Activated CD8-positive, alpha-beta memory T cell treated with anti-CD3 and anti-CD28 coated beads, Interleukin-2, amount 50 U/mL, for 48 hours (primary cell): ENCODE results near the gene GREB1L.

Experiments
- DNase-seq: peaks from one replicate; pipeline ENCODE4 v3.0.0-alpha.2; 2020

GREB1L gene

DNA sequence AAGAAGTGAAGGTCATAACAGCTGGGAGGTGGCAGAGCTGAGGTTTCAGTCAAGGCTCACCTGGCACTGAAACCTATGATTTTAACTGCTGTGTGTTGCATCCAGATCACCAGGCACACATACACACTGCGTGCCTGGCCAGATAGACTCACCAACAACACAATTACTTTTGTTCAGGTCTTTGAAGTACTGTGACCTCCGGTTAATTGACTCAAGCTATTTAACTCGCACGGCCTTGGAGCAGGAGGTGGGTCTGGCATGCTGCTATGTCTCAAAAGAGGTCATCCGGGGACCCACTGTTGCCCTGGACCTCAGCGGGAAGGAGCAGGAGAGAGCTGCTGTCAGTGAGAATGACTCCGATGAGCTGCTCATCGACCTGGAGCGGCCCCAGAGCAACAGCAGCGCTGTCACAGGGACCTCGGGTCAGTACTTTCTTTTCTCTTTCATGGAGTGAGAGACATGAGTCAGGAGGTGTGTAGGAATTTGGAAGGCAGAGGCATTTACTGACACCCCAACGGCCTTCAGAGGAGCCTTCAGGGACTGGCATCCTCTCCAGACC lies 254.3 kb downstream of the GREB1L start:
- DNase-seq: no peak

DNA sequence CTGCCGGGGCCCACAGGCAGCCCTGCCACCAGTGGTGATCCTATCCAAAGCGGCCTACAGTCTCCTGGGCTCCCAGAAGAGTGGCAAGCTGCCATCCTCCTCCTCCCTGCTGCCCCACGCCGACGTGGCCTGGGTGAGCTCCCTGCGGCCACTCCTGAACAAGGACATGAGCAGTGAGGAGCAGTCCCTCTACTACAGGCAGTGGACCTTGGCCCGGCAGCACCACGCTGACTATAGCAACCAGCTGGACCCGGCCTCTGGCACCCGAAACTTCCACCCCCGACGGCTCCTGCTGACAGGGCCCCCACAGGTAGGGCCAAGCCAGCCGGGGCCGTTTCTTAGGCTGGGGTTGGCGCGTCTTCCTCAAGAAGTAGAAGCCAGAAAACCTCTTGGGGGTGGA lies 258.0 kb downstream of the GREB1L start:
- no peak for DNase-seq

DNA sequence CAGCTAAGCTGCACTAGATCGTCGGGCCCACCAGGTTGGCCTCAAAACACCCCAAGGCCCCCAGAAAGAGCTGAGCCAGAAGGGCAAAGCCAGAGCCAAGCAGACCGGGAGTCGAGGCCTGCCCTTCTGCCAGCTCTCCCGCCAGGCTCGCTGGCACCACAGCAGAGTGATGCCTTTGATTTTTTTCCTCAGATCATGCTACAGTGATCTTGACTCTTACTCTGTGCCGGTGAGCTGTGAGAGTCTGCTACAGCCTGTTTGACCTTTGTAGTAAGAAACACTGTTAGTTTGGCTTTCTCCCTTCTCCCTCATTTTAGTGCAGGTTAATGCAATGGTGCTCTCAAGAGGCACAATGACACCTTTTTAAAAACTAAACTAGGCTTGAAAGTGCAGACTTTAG lies 260.6 kb downstream of the GREB1L start:
- DNase-seq: no peak

DNA sequence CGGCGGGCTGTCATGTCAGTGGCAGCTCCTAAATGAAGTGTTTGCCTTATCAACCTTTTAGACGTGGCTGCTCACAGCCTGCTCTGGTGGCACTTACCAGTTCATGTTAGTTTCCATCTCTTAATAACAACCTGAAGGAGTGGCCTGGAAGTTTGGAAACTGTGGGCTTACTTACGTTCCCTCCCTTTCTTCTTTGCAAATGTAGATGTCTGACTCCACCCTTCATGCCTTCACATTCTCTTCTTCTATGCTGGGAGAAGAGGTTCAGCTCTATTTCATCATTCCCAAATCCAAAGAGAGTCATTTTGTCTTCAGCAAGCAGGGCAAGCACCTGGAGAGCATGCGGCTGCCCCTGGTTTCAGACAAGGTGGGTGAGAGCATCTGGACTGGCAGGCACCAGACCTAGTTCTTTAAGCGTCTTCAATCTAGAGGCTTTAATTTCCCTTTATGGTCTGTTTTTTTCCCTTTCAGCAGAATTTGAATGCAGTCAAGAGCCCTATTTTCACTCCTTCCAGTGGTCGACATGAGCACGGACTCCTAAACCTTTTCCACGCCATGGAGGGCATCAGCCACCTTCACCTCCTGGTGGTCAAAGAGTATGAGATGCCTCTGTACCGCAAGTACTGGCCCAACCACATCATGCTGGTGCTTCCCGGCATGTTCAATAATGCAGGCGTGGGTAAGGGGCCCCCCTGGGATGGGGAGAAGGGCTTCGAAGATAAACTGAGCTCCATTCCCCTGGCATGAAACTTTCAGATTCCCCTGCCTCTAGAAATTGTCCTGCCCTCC lies 266.1 kb downstream of the GREB1L start:
- no peak for DNase-seq

DNA sequence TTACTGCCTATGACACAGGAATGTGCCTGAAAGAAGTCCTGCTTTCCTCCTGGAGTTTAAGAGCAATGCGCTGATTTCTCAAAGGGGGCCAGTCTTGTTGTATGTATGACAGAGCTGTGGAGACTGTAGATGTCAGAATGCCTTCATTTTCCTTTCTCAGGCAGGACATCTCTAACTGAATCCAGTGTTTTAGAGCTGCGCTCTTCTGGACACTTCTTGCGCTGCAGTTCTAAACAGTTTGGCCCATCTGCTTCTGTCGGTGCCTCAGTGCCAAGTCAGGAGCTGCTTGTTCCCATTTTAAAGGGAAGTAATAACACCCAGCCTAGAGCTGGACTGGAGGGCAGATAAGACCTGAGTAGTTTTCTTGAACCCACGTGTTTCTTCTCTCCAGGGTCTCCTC lies 267.0 kb downstream of the GREB1L start:
- DNase-seq: no peak

DNA sequence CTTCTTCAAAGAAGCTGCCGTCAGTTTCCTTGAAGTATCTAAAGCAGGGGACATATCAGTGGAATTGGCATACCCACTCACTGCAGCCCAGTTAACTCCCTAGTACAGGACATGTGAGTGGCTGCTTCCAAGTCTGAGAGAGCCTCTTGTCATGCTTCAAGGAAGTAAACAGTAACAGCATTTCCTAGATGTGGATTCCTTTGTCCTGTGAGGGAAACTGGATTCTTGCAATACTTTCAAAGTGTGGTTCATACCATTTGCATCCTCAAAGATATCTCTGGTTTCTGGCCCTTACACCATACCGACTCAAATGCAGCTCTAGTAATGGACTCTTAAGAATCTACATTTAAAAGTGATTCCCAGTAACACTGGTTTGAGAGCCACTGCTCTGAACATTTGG lies 271.3 kb downstream of the GREB1L start:
- no peak for DNase-seq

DNA sequence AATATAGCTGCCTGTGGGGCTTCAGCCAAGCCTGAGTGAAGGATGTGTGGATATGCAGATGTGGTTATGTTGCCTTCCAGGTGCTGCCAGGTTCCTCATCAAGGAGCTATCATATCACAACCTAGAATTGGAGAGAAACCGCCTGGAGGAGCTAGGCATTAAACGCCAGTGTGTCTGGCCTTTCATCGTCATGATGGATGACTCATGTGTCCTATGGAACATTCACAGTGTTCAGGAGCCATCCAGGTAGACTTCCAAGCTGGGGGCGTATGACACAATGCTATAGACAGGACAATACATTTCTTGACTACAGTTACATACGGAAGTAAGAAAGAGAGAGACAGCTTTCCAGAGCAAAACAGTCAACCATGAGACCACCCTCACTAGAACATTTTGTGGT lies 271.7 kb downstream of the GREB1L start:
- no peak for DNase-seq

DNA sequence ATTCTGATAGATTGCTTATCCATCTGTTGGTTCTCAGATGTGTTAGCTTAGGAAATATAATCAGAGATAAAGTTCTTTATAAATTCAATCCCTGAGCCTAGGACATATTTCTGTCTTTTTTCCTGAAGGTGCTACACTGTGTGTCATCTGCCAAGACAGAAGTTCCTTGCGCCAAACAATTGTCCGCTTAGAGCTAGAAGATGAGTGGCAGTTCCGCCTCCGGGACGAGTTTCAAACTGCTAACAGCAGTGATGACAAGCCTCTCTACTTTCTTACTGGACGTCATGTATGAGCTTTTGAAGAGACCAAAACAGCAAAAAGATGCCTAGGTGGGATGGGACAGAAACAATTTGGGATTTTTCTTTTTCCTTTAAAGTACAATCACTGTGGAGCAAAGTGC lies 280.5 kb downstream of the GREB1L start:
- DNase-seq: no peak

DNA sequence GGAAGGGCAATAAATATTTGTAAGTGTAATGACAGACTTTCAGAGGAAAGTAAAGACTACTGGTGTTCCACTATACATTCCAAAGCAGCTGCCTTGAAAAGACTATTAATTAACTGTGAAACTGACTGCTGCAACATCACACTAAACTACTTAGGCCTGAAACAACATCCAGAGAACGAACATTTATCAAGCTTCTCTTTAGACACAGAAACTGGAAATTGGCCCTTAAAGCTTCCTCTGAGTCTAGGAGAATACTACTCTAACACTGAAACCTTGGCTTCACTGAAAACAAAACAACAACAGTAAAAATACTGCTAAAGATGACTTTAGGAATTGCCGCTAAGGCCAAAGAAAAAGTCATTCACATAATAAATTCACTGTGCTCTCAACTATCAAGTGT lies 283.9 kb downstream of the GREB1L start:
- DNase-seq: no peak

DNA sequence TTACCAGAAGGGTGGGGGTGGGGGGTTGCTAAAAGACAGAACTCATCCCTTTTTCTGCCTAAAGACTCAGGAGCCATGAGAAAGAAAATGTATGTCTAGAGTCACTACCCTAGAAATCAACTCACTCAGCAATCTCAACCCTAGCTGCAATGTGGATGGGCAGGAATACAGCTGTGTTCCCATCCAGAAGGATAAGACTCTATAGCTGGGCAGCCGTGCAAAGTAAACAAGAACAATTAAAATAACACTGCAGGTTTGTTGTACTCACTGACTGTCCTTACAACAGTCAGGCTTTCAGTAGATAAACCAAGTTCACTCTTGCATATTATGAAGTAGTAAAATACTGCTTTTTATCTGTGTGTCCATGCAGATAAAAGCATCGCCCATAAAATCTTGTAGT lies 284.4 kb downstream of the GREB1L start:
- DNase-seq: no peak

DNA sequence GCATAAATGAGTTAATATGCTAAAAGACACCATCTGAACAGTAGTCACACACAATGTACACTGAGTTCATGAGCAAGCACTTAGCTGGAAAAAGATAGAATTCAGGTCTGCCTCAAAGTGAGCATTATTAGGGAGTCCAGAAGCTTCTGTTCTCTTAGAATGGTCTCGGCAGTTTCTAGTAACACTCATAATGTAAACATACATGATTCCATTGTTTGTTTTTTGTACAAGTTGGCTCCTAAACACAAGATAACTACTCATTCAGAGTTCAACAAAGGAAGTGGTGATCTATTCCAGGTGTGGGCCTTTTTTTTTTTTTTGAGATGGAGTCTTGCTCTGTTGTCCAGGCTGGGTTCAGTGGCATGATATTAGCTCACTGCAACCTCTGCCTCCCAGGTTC lies 292.3 kb downstream of the GREB1L start:
- DNase-seq: no peak

DNA sequence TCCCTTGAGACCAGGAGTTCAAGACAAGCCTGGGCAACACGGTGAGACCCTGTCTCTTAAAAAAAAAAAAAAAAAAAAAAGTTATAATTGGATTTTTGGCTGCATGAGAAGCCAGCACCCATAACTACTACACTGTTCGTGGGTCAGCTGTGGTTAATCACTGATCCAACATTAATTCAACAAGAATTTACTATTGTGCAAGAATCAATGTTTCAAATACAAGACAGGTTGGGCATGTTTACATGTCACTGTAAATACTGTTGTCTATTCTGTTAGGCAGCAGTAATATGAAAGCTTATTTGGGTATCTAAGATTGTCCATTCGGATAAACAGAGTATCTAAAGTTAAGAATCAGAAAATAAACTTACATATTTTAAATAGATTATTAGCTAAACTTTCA lies 296.2 kb downstream of the GREB1L start:
- DNase-seq: no peak

DNA sequence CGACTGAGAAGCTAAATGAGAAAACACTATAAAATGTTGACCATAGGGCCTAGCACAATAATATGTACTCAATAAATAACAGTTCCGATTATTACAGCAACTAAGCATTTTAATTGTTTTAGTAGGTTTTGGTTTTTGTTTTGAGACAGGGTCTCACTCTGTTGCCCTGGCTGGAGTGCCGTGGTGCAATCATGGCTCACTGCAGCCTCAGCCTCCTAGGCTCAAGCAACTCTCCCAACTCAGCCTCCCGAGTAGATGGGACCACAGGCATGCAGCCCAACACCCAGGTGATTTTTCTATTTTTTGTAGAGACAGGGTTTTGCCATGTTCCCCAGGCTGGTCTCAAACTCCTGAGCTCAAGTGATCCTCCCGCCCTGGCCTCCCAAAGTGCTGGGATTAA lies 304.4 kb downstream of the GREB1L start:
- DNase-seq: no peak

DNA sequence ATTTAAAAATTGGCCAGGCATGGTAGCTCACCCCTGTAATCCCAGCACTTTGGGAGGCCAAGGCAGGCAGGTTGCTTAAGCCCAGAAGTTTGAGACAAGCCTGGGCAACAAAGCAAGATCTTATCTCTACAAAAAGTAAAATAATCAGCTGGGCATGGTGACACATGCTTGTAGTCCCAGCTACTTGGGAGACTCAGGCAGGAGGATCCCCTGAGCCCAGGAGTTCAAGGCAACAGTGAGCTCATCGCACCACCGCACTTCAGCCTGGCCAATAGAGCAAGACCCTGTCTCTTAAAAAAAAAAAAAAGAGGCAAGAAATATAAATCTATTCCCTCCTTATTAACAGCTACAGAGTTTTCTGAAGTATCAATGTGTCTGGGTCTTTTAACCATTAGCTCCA lies 306.6 kb downstream of the GREB1L start:
- no peak for DNase-seq

DNA sequence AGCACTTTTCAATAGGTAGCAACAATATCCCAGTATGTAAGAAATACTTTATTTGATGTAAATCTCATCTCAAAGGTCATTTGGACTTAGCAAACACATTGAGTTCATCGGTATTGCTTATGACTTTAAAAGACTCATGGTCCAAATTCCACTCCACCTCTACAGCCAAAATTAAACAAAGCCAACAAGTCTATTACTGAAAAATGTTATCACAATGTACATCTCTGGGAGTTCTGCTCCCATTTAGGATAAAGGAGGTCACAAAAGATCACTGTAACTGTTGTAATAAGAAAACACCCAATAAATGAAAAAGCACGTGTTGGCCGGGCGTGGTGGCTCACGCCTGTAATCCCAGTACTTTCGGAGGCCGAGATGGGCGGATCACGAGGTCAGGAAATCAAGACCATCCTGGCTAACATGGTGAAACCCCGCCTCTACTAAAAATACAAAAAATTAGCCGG lies 308.5 kb downstream of the GREB1L start:
- no peak for DNase-seq

DNA sequence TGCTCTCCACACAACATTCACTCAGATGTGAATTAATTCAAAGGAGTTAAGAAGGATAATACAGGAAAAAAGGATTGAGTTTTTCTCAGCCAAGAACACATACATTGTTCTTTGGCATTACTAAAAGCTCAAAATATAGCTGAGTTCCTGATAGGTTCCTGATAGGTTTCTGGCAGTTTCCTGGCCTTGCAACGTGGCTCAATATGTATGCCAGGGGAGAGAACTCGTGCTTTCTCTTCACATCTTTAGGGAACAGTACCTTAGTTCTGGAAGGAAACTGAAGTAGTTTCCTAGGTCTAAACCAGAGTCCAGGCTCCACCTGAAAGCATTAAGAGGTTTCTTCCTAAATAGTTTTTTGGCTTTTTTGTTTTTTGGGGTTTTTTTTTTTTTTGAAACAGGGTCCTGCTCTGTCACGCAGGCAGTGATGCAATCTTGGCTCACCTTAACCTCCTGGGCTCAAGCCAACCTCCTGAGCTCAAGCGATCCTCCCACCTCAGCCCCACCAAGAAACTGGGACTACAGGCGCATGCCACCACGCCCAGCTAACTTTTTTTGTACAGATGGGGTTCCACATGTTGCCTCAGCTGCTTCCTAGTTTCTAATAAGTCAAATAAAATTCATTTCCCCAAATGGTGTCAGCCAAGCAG lies 315.7 kb downstream of the GREB1L start:
- no peak for DNase-seq

DNA sequence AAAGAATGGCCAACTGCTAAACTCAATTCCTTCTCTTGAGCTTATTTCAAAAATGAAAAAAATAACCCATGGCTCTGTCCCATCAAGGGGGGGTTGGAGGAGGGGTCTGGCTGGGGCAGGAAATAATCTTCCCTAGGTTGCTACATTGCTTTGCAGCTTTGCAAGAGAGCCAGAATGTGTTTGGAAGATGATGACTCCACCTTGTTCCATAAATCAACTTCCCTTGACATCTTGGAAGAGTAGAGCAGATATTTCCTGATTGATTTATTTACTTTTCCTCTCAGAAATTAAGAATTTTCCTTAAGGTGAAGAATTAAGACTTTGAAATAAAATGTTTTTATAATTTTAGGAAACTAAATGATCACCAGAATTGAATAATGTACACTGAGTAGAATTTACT lies 317.2 kb downstream of the GREB1L start:
- DNase-seq: no peak

DNA sequence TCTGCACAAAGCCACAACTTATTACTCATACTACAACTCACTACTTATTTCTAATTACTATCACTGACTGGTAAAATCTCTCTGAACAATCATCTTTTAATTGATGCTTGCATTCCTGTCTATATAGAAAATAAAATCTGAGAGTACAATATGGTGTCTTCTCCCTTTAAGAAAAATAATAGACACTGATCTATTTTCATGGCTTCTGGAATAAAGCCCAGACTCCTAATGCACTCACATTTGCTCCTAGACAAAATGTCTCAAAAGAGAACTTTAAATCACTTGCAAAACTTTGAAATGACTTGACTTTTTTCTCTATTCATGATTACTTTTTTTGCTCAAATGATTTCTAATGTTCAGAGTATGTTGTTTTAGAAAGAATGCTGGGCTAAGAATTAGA lies 329.7 kb downstream of the GREB1L start:
- no peak for DNase-seq
